Neuronal stem cell (in vitro differentiated cells): Measurements from ENCODE around the gene ATIC. TPM values are rescaled to one million over a fixed set of nuclear protein-coding genes. Genes with fewer than 3 reads are reported as not detected.

Experiments used
- DNase-seq: peaks from one replicate; pipeline ENCODE4 v3.0.0-alpha.2; 2013; ENCODE audit warnings: low spot score
- H2AFZ ChIP-seq: one replicate; pipeline ENCODE4 v1.6.1; 2013; ENCODE audit warnings: mild to moderate bottlenecking, low read length, inconsistent platforms
- H2AK5ac ChIP-seq: 2 replicates; pipeline ENCODE4 v1.6.1; 2013; ENCODE audit warnings: low read depth, mild to moderate bottlenecking, inconsistent platforms, low read length, moderate library complexity, mixed read lengths
- H2BK120ac ChIP-seq: 2 replicates; pipeline ENCODE4 v1.6.1; 2013; ENCODE audit warnings: low read depth, mild to moderate bottlenecking, inconsistent platforms, low read length, moderate library complexity, mixed read lengths
- H2BK12ac ChIP-seq: one replicate; pipeline ENCODE4 v1.6.1; 2013; ENCODE audit warnings: low read length, inconsistent platforms
- H2BK15ac ChIP-seq: 2 replicates; pipeline ENCODE4 v1.6.1; 2013; ENCODE audit warnings: mild to moderate bottlenecking, low read length, inconsistent platforms, mixed read lengths
- H2BK5ac ChIP-seq: one replicate; pipeline ENCODE4 v1.6.1; 2013; ENCODE audit warnings: inconsistent platforms, mild to moderate bottlenecking, low read length, moderate library complexity
- H3K14ac ChIP-seq: one replicate; pipeline ENCODE4 v1.6.1; 2013; ENCODE audit warnings: low read length, inconsistent platforms
- H3K18ac ChIP-seq: 2 replicates; pipeline ENCODE4 v1.6.1; 2013; ENCODE audit warnings: low read length, inconsistent platforms
- H3K23ac ChIP-seq: 2 replicates; pipeline ENCODE4 v1.6.1; 2013; ENCODE audit warnings: low read depth, mild to moderate bottlenecking, mixed read lengths, low read length, inconsistent platforms; ENCODE audit not compliant: poor library complexity
- H3K27ac ChIP-seq: replicated peaks from 3 replicates; pipeline ENCODE4 v1.5.1; 2013; ENCODE audit warnings: low read length, inconsistent platforms
- H3K27me3 ChIP-seq, 3 experiments: 2 replicates each; pipeline ENCODE4 v1.6.1; 2013; ENCODE audit warnings: low read length in 3 of 3, mild to moderate bottlenecking in 2 of 3, inconsistent platforms in 1 of 3, low read depth in 1 of 3, mixed read lengths in 1 of 3, moderate library complexity in 1 of 3; ENCODE audit not compliant: control insufficient read depth in 3 of 3, insufficient read depth in 3 of 3
- H3K36me3 ChIP-seq, 2 donors: replicated peaks in 1 of 2; 2 replicates each; pipeline ENCODE4 v1.6.1; 2013; ENCODE audit warnings: low read length in 2 of 2; ENCODE audit not compliant: control insufficient read depth in 2 of 2, insufficient read depth in 2 of 2
- H3K4ac ChIP-seq: 2 replicates; pipeline ENCODE4 v1.6.1; 2013; ENCODE audit warnings: inconsistent platforms, mild to moderate bottlenecking, low read length, moderate library complexity
- H3K4me1 ChIP-seq, 2 donors: 1 replicate in 1 of 2; 2 replicates in 1 of 2; pipeline ENCODE4 v1.6.1; 2013; ENCODE audit warnings: low read length in 2 of 2, low read depth in 1 of 2; ENCODE audit not compliant: control insufficient read depth in 2 of 2, insufficient read depth in 1 of 2
- H3K4me2 ChIP-seq: one replicate; pipeline ENCODE4 v1.6.1; 2013; ENCODE audit warnings: mild to moderate bottlenecking, low read length, inconsistent platforms; ENCODE audit not compliant: insufficient read depth, poor library complexity, severe bottlenecking
- H3K4me3 ChIP-seq, 2 donors: 2 replicates each; pipeline ENCODE4 v1.5.1; 2013; ENCODE audit warnings: low read length in 2 of 2, mild to moderate bottlenecking in 2 of 2, inconsistent platforms in 1 of 2, moderate library complexity in 1 of 2
- H3K79me1 ChIP-seq: one replicate; pipeline ENCODE4 v1.6.1; 2013; ENCODE audit warnings: low read depth, mild to moderate bottlenecking, inconsistent platforms, low read length, moderate library complexity
- H3K9ac ChIP-seq: one replicate; pipeline ENCODE4 v1.6.1; 2013; ENCODE audit warnings: mild to moderate bottlenecking, low read depth, low read length, inconsistent platforms; ENCODE audit not compliant: poor library complexity
- H3K9me3 ChIP-seq, 2 donors: replicated peaks in 1 of 2; 2 replicates each; pipeline versions ENCODE3 to v1.6.1; 2013; ENCODE audit warnings: low read length in 2 of 2, mild to moderate bottlenecking in 2 of 2, inconsistent platforms in 1 of 2, low read depth in 1 of 2, mixed read lengths in 1 of 2, moderate library complexity in 1 of 2; ENCODE audit not compliant: control insufficient read depth in 2 of 2, insufficient read depth in 1 of 2
- H4K8ac ChIP-seq: one replicate; pipeline ENCODE4 v1.6.1; 2013; ENCODE audit warnings: low read depth, mild to moderate bottlenecking, inconsistent platforms, low read length, moderate library complexity
- H4K91ac ChIP-seq: one replicate; pipeline ENCODE4 v1.6.1; 2013; ENCODE audit warnings: low read length, low read depth, mild to moderate bottlenecking, inconsistent platforms; ENCODE audit not compliant: poor library complexity
- WGBS, 2 donors: extraction: QIAGEN DNeasy Blood & Tissue Kit; methylation state at CpG; one replicate each; pipeline ENCODE4 v1.1.7; 2013; ENCODE audit warnings: missing lambda C conversion rate in 2 of 2, mixed read lengths in 1 of 2; ENCODE audit not compliant: insufficient read length in 2 of 2, insufficient replicate concordance in 1 of 2; ENCODE audit errors: extremely low coverage in 2 of 2; 5-methylcytosine and 5-hydroxymethylcytosine counted together
- polyA plus RNA-seq, 2 experiments: library from polyadenylated mRNA; stranded (reverse); fragments of 200-250 nt; gene quantifications; one replicate each; pipeline ENCODE4 v1.2.3, GENCODE V29; 2013

ATIC gene
- polyA plus RNA-seq (2013, experiment 1 of 2) = 276 TPM
- polyA plus RNA-seq (2013, experiment 2 of 2) = 257 TPM

DNA sequence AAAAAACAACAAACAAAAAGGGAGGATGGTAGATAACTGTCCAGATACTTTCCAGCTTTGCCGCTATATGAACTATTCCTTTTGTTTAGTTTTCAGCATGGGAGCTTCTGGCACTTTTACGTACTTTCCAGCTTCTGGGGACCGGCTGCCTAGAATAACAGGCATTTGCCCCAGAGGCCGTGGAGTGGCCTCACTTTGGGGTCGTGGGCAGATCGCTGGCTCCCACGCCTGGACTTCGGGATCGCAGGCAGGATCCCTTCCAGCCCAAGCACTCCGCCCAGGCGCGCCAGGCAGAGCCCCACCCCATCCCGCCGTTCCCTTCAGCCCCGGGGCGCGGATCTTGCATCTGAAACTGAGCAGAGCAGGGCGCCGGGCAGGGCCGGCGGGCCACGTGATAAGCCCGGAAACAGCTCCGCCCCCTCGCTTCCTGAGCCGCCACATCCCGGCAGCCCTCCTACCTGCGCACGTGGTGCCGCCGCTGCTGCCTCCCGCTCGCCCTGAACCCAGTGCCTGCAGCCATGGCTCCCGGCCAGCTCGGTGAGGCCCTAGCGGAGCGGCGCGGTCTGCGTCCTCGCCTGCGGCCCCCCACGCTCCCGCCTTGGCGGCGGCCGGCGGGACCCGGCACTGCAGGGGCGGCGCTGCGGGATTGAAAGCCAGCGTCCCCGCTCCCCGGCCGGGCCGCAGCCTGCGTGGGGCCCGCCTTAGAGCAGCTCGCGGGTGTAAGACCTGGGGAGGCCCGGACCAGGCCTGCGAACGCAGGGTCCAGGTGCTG is at the start of gene ATIC:
TSS of gene ATIC (plus strand) at position 435 of the 772 bp plus-strand sequence. CDS start at position 519, 84 bp downstream.
- Histone ChIP-seq H2BK5ac (peak within 1 kb of the TSS; percentile 30), H2BK15ac (no peak within 1 kb of the TSS), H3K18ac (peak within 1 kb of the TSS; percentile 95), H3K4me1 (peaks cover 0 to 9% of the 10 kb centered on the region in 2 donors), H3K4me2 (peak within 1 kb of the TSS; percentile 88), H3K9me3 (no peaks in the 10 kb centered on the region), H3K79me1 (peaks cover 2% of the 10 kb centered on the region), H2AFZ (peak within 1 kb of the TSS; percentile 88), H3K23ac (peak within 1 kb of the TSS; percentile 87), H3K9ac (peak within 1 kb of the TSS; percentile 75), H3K36me3 (peaks cover 0 to 6% of the 10 kb centered on the region in 2 donors), H4K8ac (no peak within 1 kb of the TSS), H3K4ac (no peak within 1 kb of the TSS), H2BK12ac (no peak within 1 kb of the TSS), H4K91ac (peak within 1 kb of the TSS; percentile 61), H2BK120ac (no peak within 1 kb of the TSS), H2AK5ac (peak within 1 kb of the TSS; percentile 34), H3K4me3 (peak within 1 kb of the TSS; percentile 43 to 84), H3K14ac (no peak within 1 kb of the TSS), H3K27me3 (no peaks in the 10 kb centered on the region), H3K27ac (peak within 1 kb of the TSS; percentile 23)
- DNase-seq = peak; percentile 83
- WGBS, 2 donors = no CpG with 5 or more reads among the region's 64 CpGs

- no peaks in the 10 kb centered on the region for H3K27me3 ChIP-seq
- no peak overlapping the region for H2AK5ac ChIP-seq
- no CpG with 5 or more reads among the region's 1 CpG for WGBS, 2 donors
- H3K79me1 ChIP-seq = no peaks in the 10 kb centered on the region
- no peak overlapping the region for H3K9ac ChIP-seq
- no peaks in the 10 kb centered on the region for H3K4me1 ChIP-seq
- no peak overlapping the region for H3K14ac ChIP-seq
- no peak overlapping the region for H3K23ac ChIP-seq
- no peak for DNase-seq
- H3K18ac ChIP-seq = no peak overlapping the region
- H2BK5ac ChIP-seq = no peak overlapping the region
- H3K4me3 ChIP-seq = no peak overlapping the region
- no peak overlapping the region for H2BK120ac ChIP-seq
- H2BK12ac ChIP-seq = no peak overlapping the region
- no peak overlapping the region for H2BK15ac ChIP-seq
- H3K4me2 ChIP-seq = no peak overlapping the region
- no peaks in the 10 kb centered on the region for H3K36me3 ChIP-seq
- no peak overlapping the region for H3K27ac ChIP-seq
- H4K8ac ChIP-seq = no peak overlapping the region
- H2AFZ ChIP-seq = no peak overlapping the region
- H4K91ac ChIP-seq = no peak overlapping the region
- no peaks in the 10 kb centered on the region for H3K9me3 ChIP-seq
- no peak overlapping the region for H3K4ac ChIP-seq
These were observed 49.6 kb upstream of the ATIC start for GRCh38 chr2:215262303-215262702.

DNA sequence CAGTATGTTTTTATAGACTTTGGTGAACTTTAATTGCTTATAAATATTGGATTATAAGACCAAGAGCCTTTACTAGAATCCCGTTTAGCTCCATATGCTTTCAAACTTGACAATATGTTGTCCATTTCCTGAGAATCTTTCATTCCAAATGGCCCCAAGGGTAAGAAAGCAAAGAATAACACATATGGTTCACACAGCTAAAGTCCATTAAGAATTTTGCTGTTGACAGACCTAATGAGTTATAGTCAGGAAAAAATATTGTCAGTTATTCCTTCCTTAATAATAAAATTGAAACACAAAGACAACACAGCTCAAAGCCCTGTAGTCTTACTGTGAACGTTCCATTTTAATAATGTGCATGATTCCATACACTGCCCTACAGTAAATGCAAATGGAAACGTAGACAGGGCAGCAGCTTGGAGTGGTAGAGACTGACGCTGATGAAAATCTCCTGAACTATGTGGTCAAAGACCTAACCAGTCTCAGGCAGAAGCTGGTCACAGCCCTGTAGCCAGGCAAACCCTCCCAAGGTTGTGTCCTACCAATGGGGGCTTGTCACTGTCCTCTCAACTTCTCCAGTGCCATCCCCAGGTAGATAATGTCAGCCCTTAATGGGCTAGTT is 49.0 kb upstream of the ATIC start:
- no CpG with 5 or more reads among the region's 4 CpGs for WGBS, 2 donors
- no peaks in the 10 kb centered on the region for H3K36me3 ChIP-seq
- H3K14ac ChIP-seq = no peak overlapping the region
- H3K27ac ChIP-seq = no peak overlapping the region
- H3K9me3 ChIP-seq = no peaks in the 10 kb centered on the region
- no peak overlapping the region for H3K4ac ChIP-seq
- H3K27me3 ChIP-seq = no peaks in the 10 kb centered on the region
- no peak overlapping the region for H2AK5ac ChIP-seq
- H3K4me3 ChIP-seq = no peak overlapping the region
- H2AFZ ChIP-seq = no peak overlapping the region
- no peaks in the 10 kb centered on the region for H3K79me1 ChIP-seq
- no peak overlapping the region for H4K91ac ChIP-seq
- H4K8ac ChIP-seq = no peak overlapping the region
- H3K4me1 ChIP-seq = no peaks in the 10 kb centered on the region
- DNase-seq = no peak
- H3K18ac ChIP-seq = no peak overlapping the region
- H3K4me2 ChIP-seq = no peak overlapping the region
- H2BK12ac ChIP-seq = no peak overlapping the region
- H2BK15ac ChIP-seq = no peak overlapping the region
- H2BK5ac ChIP-seq = no peak overlapping the region
- H3K23ac ChIP-seq = no peak overlapping the region
- no peak overlapping the region for H3K9ac ChIP-seq
- H2BK120ac ChIP-seq = no peak overlapping the region

DNA sequence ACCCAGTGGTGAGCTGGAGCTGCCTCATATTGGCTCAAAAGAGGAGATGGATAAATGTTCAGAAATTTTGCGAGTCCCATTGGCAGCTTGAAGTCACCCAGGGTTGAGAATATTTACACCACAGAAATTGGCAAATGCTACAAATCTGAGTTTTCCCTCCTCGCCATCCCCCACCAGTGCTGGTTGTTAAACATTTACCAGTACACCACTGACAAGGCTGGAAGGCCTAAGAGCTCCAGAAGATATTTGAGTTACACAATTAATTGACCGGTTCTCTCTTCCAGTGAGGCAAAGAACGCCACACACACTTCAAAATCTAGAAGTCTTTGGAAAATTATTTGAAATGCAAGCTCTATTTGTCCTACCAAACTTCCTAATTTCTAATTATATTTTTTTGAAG is 47.5 kb upstream of the ATIC start:
- no CpG with 5 or more reads among the region's 4 CpGs for WGBS, 2 donors
- Histone ChIP-seq H2BK120ac (no peak overlapping the region), H3K36me3 (no peaks in the 10 kb centered on the region), H4K91ac (no peak overlapping the region), H3K4me1 (no peaks in the 10 kb centered on the region), H4K8ac (no peak overlapping the region), H3K4ac (no peak overlapping the region), H3K9ac (no peak overlapping the region), H3K27me3 (no peaks in the 10 kb centered on the region), H3K79me1 (no peaks in the 10 kb centered on the region), H2AFZ (no peak overlapping the region), H3K9me3 (no peaks in the 10 kb centered on the region), H3K27ac (no peak overlapping the region), H3K23ac (no peak overlapping the region), H3K14ac (no peak overlapping the region), H3K4me2 (no peak overlapping the region), H2BK15ac (no peak overlapping the region), H2BK5ac (no peak overlapping the region), H2AK5ac (no peak overlapping the region), H2BK12ac (no peak overlapping the region), H3K18ac (no peak overlapping the region), H3K4me3 (no peak overlapping the region)
- no peak for DNase-seq
